Measurements from ENCODE around the gene RALY. TPM values are rescaled to one million over a fixed set of nuclear protein-coding genes. Genes with fewer than 3 reads are reported as not detected.

RALY gene
- polyA plus RNA-seq, 1 donor from 2014 or later: 218 TPM

- Mint-ChIP-seq H3K9me3 (no peaks in the 10 kb centered on the region), H3K27ac (peak overlapping the region in 2 of 3 donors; percentile 94 to 97), H3K4me1 (peaks cover 41 to 60% (median 50%) of the 10 kb centered on the region in 3 donors), H3K27me3 (no peaks in the 10 kb centered on the region), H3K4me3 (peak overlapping the region; percentile 94 to 100 (median 96)), H3K36me3 (peaks cover 2% of the 10 kb centered on the region)
Observed at GRCh38 chr20:33995053-33995831, 1.5 kb downstream of the RALY start.

- Mint-ChIP-seq H3K4me3 (peak overlapping the region in 3 of 4 donors; percentile 30 to 75 (median 62)), H3K27me3 (no peaks in the 10 kb centered on the region), H3K27ac (peak overlapping the region; percentile 40 to 52 (median 49)), H3K9me3 (no peaks in the 10 kb centered on the region), H3K36me3 (peaks cover 8% of the 10 kb centered on the region), H3K4me1 (peaks cover 66 to 75% (median 75%) of the 10 kb centered on the region in 3 donors)
Observed at GRCh38 chr20:33999025-33999649, 5.4 kb downstream of the RALY start.

GRCh38 chr20:34001378-34001777 lies 7.7 kb downstream of the RALY start:
- no peaks in the 10 kb centered on the region for H3K27me3 Mint-ChIP-seq
- H3K27ac Mint-ChIP-seq: peak overlapping the region in 1 of 3 donors; percentile 28
- H3K4me3 Mint-ChIP-seq: peak overlapping the region in 1 of 4 donors; percentile 78
- peaks cover 64 to 84% (median 80%) of the 10 kb centered on the region in 3 donors for H3K4me1 Mint-ChIP-seq
- peaks cover 8% of the 10 kb centered on the region for H3K36me3 Mint-ChIP-seq
- H3K9me3 Mint-ChIP-seq: no peaks in the 10 kb centered on the region

- H3K27ac Mint-ChIP-seq: no peak overlapping the region
- peaks cover 66 to 85% (median 72%) of the 10 kb centered on the region in 3 donors for H3K4me1 Mint-ChIP-seq
- H3K36me3 Mint-ChIP-seq: peaks cover 6% of the 10 kb centered on the region
- no peaks in the 10 kb centered on the region for H3K27me3 Mint-ChIP-seq
- H3K4me3 Mint-ChIP-seq: no peak overlapping the region
- no peaks in the 10 kb centered on the region for H3K9me3 Mint-ChIP-seq
Observed at GRCh38 chr20:34004227-34004626, 10.5 kb downstream of the RALY start.

- Mint-ChIP-seq H3K27me3 (no peaks in the 10 kb centered on the region), H3K9me3 (no peaks in the 10 kb centered on the region), H3K4me3 (peak overlapping the region in 1 of 4 donors; percentile 72), H3K4me1 (peaks cover 66 to 85% (median 73%) of the 10 kb centered on the region in 3 donors), H3K27ac (peak overlapping the region in 1 of 3 donors; percentile 18), H3K36me3 (peaks cover 6% of the 10 kb centered on the region)
Observed at GRCh38 chr20:34004790-34005457, 11.2 kb downstream of the RALY start.

- H3K4me1 Mint-ChIP-seq: peaks cover 60 to 83% (median 70%) of the 10 kb centered on the region in 3 donors
- peaks cover 6% of the 10 kb centered on the region for H3K36me3 Mint-ChIP-seq
- H3K27me3 Mint-ChIP-seq: no peaks in the 10 kb centered on the region
- no peak overlapping the region for H3K27ac Mint-ChIP-seq
- no peaks in the 10 kb centered on the region for H3K9me3 Mint-ChIP-seq
- no peak overlapping the region for H3K4me3 Mint-ChIP-seq
Observed at GRCh38 chr20:34006619-34007018, 12.9 kb downstream of the RALY start.

- Mint-ChIP-seq H3K4me1 (peaks cover 55 to 78% (median 65%) of the 10 kb centered on the region in 3 donors), H3K27ac (peak overlapping the region in 1 of 3 donors; percentile 65), H3K4me3 (peak overlapping the region in 2 of 4 donors; percentile 72), H3K36me3 (peaks cover 2% of the 10 kb centered on the region), H3K27me3 (no peaks in the 10 kb centered on the region), H3K9me3 (no peaks in the 10 kb centered on the region)
Observed at GRCh38 chr20:34008477-34008876, 14.8 kb downstream of the RALY start.

GRCh38 chr20:34010405-34010931 lies 16.8 kb downstream of the RALY start:
- Mint-ChIP-seq H3K27ac (no peak overlapping the region), H3K4me1 (peaks cover 59 to 78% (median 67%) of the 10 kb centered on the region in 3 donors), H3K27me3 (no peaks in the 10 kb centered on the region), H3K9me3 (no peaks in the 10 kb centered on the region), H3K4me3 (no peak overlapping the region), H3K36me3 (no peaks in the 10 kb centered on the region)

GRCh38 chr20:34011275-34011674 lies 17.6 kb downstream of the RALY start:
- Mint-ChIP-seq H3K4me3 (peak overlapping the region in 1 of 4 donors; percentile 15), H3K36me3 (no peaks in the 10 kb centered on the region), H3K4me1 (peaks cover 60 to 78% (median 70%) of the 10 kb centered on the region in 3 donors), H3K27me3 (no peaks in the 10 kb centered on the region), H3K9me3 (no peaks in the 10 kb centered on the region), H3K27ac (no peak overlapping the region)

- Mint-ChIP-seq H3K36me3 (no peaks in the 10 kb centered on the region), H3K27me3 (no peaks in the 10 kb centered on the region), H3K4me1 (peaks cover 60 to 82% (median 72%) of the 10 kb centered on the region in 3 donors), H3K9me3 (no peaks in the 10 kb centered on the region), H3K27ac (no peak overlapping the region), H3K4me3 (peak overlapping the region in 1 of 4 donors; percentile 39)
Observed at GRCh38 chr20:34012330-34012729, 18.6 kb downstream of the RALY start.

GRCh38 chr20:34012735-34013134 lies 19.0 kb downstream of the RALY start:
- Mint-ChIP-seq H3K9me3 (no peaks in the 10 kb centered on the region), H3K27ac (no peak overlapping the region), H3K4me3 (peak overlapping the region in 1 of 4 donors; percentile 39), H3K27me3 (no peaks in the 10 kb centered on the region), H3K4me1 (peaks cover 64 to 83% (median 75%) of the 10 kb centered on the region in 3 donors), H3K36me3 (no peaks in the 10 kb centered on the region)

- Mint-ChIP-seq H3K4me3 (no peak overlapping the region), H3K9me3 (no peaks in the 10 kb centered on the region), H3K27me3 (no peaks in the 10 kb centered on the region), H3K27ac (peak overlapping the region in 1 of 3 donors; percentile 5), H3K4me1 (peaks cover 64 to 80% (median 74%) of the 10 kb centered on the region in 3 donors), H3K36me3 (no peaks in the 10 kb centered on the region)
Observed at GRCh38 chr20:34013554-34013953, 19.8 kb downstream of the RALY start.

GRCh38 chr20:34014878-34015277 lies 21.2 kb downstream of the RALY start:
- Mint-ChIP-seq H3K27ac (no peak overlapping the region), H3K9me3 (no peaks in the 10 kb centered on the region), H3K4me1 (peaks cover 50 to 70% (median 67%) of the 10 kb centered on the region in 3 donors), H3K4me3 (no peak overlapping the region), H3K36me3 (no peaks in the 10 kb centered on the region), H3K27me3 (no peaks in the 10 kb centered on the region)

GRCh38 chr20:34015401-34016335 lies 22.0 kb downstream of the RALY start:
- peaks cover 50 to 68% (median 66%) of the 10 kb centered on the region in 3 donors for H3K4me1 Mint-ChIP-seq
- H3K4me3 Mint-ChIP-seq: peak overlapping the region in 1 of 4 donors; percentile 72
- no peaks in the 10 kb centered on the region for H3K36me3 Mint-ChIP-seq
- no peaks in the 10 kb centered on the region for H3K27me3 Mint-ChIP-seq
- H3K9me3 Mint-ChIP-seq: no peaks in the 10 kb centered on the region
- H3K27ac Mint-ChIP-seq: no peak overlapping the region
